Epithelial cell of esophagus (primary cell): Measurements from ENCODE around the gene ACOX1.

Source experiments
- DNase-seq: peaks from one replicate; pipeline ENCODE4 v3.0.0; 2010; ENCODE audit warnings: low read depth
- H3K4me3 ChIP-seq: 2 replicates; pipeline ENCODE4 v1.5.1; 2011; ENCODE audit warnings: mild to moderate bottlenecking, low read length, control low read depth
- TF ChIP-seq, protein P1 (sequence below): IDR thresholded peaks from 2 replicates; pipeline ENCODE4 v1.5.1; 2011; ENCODE audit warnings: low read depth, mild to moderate bottlenecking, low read length, control low read depth, inconsistent platforms; ENCODE audit not compliant: insufficient read depth; ENCODE audit errors: missing control alignments

Gene ACOX1

GRCh38 chr17:75995385-75995925 lies 16.5 kb upstream of the ACOX1 start:
- DNase-seq = no peak
- TF ChIP-seq, protein P1, sequence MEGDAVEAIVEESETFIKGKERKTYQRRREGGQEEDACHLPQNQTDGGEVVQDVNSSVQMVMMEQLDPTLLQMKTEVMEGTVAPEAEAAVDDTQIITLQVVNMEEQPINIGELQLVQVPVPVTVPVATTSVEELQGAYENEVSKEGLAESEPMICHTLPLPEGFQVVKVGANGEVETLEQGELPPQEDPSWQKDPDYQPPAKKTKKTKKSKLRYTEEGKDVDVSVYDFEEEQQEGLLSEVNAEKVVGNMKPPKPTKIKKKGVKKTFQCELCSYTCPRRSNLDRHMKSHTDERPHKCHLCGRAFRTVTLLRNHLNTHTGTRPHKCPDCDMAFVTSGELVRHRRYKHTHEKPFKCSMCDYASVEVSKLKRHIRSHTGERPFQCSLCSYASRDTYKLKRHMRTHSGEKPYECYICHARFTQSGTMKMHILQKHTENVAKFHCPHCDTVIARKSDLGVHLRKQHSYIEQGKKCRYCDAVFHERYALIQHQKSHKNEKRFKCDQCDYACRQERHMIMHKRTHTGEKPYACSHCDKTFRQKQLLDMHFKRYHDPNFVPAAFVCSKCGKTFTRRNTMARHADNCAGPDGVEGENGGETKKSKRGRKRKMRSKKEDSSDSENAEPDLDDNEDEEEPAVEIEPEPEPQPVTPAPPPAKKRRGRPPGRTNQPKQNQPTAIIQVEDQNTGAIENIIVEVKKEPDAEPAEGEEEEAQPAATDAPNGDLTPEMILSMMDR = no peak
- no peak overlapping the region for H3K4me3 ChIP-seq

DNA sequence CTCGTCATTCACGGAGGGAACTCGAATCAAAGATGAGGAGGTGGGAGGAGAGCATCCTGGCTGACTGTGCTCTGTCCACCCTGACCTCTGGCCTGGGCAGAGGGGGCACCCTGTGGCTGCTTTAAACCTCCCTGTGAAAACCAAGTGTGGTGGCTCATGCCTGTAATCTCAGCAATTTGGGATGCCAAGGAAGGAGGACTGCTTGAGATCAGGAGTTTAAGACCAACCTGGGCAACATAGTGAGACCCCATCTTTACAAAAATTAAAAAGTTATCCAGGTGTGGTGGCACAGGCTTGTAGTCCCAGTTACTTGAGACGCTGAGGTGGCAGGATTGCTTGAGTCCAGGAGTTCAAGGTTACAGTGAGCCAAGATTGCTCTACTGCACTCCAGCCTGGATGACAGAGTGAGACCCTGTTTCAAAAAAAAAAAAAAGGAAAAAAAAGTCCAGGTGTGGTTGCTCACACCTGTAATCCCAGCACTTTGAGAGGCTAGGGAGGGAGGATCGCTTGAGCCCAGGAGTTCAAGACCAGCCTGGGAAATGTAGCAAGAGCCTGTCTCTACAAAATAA lies 15.9 kb upstream of the ACOX1 start:
- TF ChIP-seq, protein P1 = no peak
- DNase-seq = no peak
- no peak overlapping the region for H3K4me3 ChIP-seq

DNA sequence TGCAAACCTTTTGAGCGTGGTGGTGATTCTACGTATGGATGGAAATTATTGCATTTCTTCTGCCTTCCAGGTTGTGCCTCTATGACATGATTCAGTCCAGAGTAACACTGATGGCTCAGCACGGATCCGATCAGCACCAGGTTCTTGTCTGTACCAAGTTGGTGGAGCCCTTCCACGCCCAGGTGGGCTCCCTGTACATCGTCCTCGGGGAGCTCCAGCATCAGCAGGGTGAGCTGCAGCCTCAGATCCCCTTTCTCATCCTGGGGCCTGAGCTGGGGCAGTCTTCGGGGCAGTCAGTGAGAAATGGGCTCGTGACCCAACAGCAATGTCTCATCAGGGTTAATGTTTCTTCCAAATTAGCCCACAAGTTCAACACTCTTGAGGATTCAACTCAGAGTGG lies 12.4 kb upstream of the ACOX1 start:
- DNase-seq = no peak
- H3K4me3 ChIP-seq = no peak overlapping the region
- TF ChIP-seq, protein P1 = no peak

DNA sequence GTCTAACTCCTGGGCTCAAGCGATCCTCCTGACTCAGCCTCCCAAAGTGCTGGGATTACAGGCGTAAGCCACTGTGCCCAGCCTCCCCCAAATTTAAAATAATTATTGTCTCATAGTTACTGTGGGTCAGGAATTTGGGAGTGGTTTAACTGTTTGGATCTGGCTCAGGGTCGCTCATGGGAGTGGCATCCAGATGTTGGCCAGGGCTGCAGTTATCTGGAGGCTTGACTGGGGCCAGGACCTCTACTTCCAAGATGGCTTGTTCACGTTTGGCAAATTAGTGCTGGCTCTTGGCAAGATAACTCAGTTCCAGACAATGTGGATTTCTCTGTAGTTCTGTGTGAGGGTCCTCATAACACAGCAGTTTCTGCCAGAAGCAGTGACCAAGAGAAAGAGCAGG lies 8.1 kb upstream of the ACOX1 start:
- no peak for DNase-seq
- no peak overlapping the region for H3K4me3 ChIP-seq
- TF ChIP-seq, protein P1 = no peak

DNA sequence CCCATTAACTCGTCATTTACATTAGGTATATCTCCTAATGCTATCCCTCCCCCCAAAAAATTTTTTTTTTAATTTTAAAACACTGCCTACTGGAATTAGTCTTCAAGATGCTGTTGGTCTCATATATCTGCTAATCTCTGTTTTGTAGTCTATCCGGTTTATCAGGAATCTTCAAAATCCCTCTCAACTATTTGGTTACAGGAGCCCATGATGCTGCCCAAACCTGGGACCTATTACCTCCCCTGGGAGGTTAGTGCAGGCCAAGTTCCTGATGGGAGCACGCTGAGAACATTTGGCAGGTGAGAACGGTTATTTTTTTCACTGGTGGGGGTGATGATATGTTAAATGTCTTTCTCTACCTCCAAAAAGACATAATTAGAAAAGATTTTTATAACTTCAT lies 7.0 kb upstream of the ACOX1 start:
- no peak overlapping the region for H3K4me3 ChIP-seq
- TF ChIP-seq, protein P1 = no peak
- no peak for DNase-seq

- DNase-seq = peak; percentile 55
- TF ChIP-seq, protein P1 = no peak
- H3K4me3 ChIP-seq = no peak overlapping the region
These were observed 4.7 kb upstream of the ACOX1 start for GRCh38 chr17:75983501-75984181.
